Stimulated activated CD4-positive, alpha-beta T cell treated with anti-CD3 and anti-CD28 coated beads, TNF-alpha, amount 100 ng/mL, for 4 hours (primary cell): ENCODE data around the gene NHLRC3.
"Not testable (repeated sequence)": the region's sequence is repeated elsewhere in the genome, so short reads cannot be mapped to it uniquely, and the experiment has no call there.

Experiments
- DNase-seq, 3 experiments: peaks; one replicate each; pipeline ENCODE4 v3.0.0-alpha.2; 2020; ENCODE audit warnings: low read depth in 3 of 3

NHLRC3 gene

DNA sequence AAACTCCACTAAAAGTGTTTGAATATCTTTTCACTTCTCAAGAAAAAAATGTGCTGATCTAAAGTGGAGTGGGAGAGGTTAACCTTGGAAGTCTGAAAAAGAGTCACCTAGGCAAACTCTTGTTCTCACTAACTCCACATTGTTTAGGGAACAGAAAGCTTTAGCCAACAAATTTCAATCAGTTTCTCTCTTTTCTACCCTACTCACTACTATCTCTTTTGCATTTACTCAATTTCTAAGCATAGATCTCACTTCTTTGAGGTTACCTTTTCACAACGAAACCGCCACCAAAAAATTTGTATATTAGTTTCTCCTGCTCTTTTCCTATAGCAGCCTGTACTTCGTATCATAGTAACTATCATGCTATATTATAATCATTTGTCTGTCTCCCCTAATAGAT, 6.3 kb downstream of the NHLRC3 start:
- no peak for DNase-seq

- no peak for DNase-seq
Measured at GRCh38 chr13:39047560-39047959, 9.3 kb downstream of the NHLRC3 start.

- DNase-seq, result no peak
Measured at GRCh38 chr13:39048806-39049205, 10.6 kb downstream of the NHLRC3 start.

- DNase-seq, result no peak
Measured at GRCh38 chr13:39049274-39049673, 11.0 kb downstream of the NHLRC3 start.

- no peak for DNase-seq
Measured at GRCh38 chr13:39051157-39051556, 12.9 kb downstream of the NHLRC3 start.

DNA sequence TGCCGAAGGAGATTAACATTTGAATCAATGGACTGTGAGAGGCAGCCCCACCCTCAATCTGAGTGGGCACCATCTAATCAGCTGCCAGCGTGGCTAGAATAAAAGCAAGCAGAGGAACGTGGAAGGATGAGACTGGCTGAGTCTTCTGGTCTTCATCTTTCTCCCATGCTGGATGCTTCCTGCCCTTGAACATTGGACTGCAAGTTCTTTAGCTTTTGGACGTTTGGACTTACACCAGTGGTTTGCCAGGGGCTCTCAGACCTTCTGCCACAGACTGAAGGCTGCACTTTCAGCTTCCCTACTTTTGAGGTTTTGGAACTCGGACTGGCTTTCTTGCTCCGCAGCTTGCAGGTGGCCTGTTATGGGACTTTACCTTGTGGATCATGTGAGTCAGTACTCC, 14.7 kb downstream of the NHLRC3 start:
- DNase-seq, result no peak

GRCh38 chr13:39054112-39054511, 15.9 kb downstream of the NHLRC3 start:
- DNase-seq, result no peak

GRCh38 chr13:39056018-39056417, 17.8 kb downstream of the NHLRC3 start:
- DNase-seq, result no peak

GRCh38 chr13:39058040-39058439, 19.8 kb downstream of the NHLRC3 start:
- no peak for DNase-seq

- no peak for DNase-seq
Measured at GRCh38 chr13:39062004-39062403, 23.7 kb downstream of the NHLRC3 start.

DNA sequence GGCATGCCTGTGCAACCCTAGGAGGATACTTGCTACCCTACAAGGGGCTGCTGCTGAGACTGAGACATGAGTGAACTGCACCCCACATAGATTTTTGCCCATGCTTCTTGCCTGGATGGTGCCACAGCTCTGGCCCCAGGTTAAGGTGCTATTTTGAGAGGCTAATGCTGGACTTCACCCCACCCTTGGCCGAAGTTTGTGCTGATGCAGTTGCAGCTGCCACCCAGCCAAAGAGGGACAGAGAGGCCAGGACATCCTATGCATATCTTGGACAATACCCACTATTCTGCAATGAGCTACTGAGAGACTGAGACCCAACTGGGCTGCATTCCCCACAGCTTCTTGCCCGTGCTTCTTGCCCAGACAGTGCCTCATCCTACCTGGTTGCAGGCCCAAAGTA, 34.6 kb downstream of the NHLRC3 start:
- no peak for DNase-seq

DNA sequence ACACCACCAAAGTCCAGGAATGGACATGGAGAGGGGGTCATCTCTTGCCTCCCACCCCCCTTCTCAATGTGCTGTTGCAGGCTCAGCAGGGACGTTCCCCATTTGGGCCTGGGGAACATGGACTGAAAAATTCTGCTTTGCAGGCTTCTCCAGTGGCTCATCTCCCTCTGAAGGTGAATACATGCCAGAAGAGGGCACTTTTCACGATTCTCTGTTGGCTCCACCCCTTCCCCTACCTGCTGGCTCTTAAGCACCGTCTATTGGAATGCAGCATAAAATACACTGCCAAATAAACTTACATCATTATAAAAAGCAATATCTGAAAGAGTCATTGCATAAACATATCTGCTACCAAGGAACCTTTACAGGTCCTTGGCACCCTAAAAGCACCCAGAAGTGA, 35.7 kb downstream of the NHLRC3 start:
- DNase-seq, result no peak

DNA sequence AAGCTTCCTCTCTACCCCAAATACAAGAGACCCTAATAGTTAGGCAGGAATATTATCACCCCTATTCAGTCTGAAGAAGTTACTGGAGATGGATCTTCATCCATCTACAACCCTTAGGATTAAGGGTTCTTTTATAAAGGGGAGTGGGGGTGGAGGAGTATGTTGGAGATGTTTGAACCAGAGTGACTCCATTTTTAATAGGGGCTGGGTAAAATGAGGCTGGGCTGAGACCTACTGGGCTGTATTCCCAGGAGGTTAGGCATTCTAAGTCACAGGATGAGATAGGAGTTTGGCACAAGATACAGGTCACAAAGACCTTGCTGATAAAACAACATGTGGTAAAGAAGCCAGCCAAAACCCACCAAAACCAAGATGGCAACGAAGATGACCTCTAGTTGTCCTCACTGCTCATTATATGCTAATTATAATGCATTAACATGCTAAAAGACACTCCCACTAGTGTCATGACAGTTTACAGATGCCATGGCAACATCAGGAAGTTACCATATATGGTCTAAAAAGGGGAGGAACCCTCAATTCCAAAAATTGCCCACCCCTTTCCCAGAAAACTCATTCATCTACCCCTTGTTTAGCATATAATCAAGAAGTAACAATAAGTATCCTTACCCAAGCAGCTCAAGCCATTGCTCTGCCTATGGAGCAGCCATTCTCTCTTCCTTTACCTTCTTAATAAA, 48.1 kb downstream of the NHLRC3 start:
- not testable (repeated sequence) for DNase-seq

DNA sequence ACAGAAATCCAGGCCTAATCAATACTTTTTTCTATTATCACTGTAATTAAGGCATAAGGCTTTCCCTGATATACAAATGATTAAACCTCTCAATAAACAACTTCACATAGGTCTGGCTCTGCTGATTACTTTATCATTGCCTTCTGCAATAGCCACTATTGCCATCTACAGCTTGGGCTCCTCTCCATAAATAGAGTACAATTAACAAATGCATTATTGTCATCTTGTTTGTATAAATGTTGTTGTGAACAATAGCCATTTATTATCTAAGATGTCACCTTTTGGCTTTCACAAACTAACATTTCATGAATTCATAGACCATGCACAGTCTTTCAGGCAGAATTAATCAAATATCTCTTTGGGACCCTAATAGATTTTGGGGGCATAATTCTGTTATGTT, 53.3 kb downstream of the NHLRC3 start:
- DNase-seq, result no peak

- DNase-seq, result no peak
Measured at GRCh38 chr13:39095500-39095899, 57.2 kb downstream of the NHLRC3 start.

GRCh38 chr13:39099231-39099630, 61.0 kb downstream of the NHLRC3 start:
- no peak for DNase-seq
